Measurements from ENCODE around the gene INPP4A.

INPP4A gene

GRCh38 chr2:98463551-98463971, 18.9 kb downstream of the INPP4A start:
- no peak overlapping the region for H3K4me3 ChIP-seq (ENCODE audit: low read depth, low read length)

GRCh38 chr2:98463988-98464771, 19.5 kb downstream of the INPP4A start:
- no peak overlapping the region for H3K4me3 ChIP-seq (ENCODE audit: low read depth, low read length)
- no peak for TF ChIP-seq CTCF (IDR thresholded peaks at IDR 0.05; ENCODE audit: low read depth, low read length)

More at GRCh38 chr2:98463551-98463971, 18.9 kb downstream of the INPP4A start:
- no peak for TF ChIP-seq CTCF (IDR thresholded peaks at IDR 0.05; ENCODE audit: low read depth, low read length)

GRCh38 chr2:98464772-98465310, 20.2 kb downstream of the INPP4A start:
- TF ChIP-seq CTCF (IDR thresholded peaks at IDR 0.05; ENCODE audit: low read depth, low read length), result no peak
- H3K4me3 ChIP-seq (ENCODE audit: low read depth, low read length), result no peak overlapping the region

- H3K4me3 ChIP-seq (ENCODE audit: low read depth, low read length), result no peak overlapping the region
- TF ChIP-seq CTCF (IDR thresholded peaks at IDR 0.05; ENCODE audit: low read depth, low read length), result no peak
Measured at GRCh38 chr2:98465456-98466226, 21.0 kb downstream of the INPP4A start.

GRCh38 chr2:98467082-98467536, 22.5 kb downstream of the INPP4A start:
- H3K4me3 ChIP-seq (ENCODE audit: low read depth, low read length), result no peak overlapping the region
- TF ChIP-seq CTCF (IDR thresholded peaks at IDR 0.05; ENCODE audit: low read depth, low read length), result no peak

DNA sequence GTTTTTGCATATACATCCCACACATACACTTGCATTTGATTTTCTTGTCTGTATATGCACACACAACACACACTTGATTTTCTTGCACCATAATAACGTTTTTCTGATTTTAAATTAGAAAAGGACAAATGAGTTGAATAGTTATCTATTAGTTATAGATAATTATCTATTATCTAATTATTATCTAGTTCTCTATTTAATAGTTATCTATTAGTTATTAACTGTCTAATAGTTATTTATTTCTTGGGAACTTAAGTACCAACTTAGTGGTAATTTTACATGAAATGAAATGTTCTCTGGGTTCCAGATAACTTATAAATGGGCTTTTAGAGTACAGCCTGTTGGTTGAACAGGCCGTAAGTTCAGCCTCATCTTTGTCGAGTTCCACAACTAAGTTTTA, 23.0 kb downstream of the INPP4A start:
- no peak overlapping the region for H3K4me3 ChIP-seq (ENCODE audit: low read depth, low read length)
- no peak for TF ChIP-seq CTCF (IDR thresholded peaks at IDR 0.05; ENCODE audit: low read depth, low read length)

All from WI38 (cell line).